NCI-H1436 treated with DMSO at 0.1 percent for 48 hours (cell line): Measurements from ENCODE around the gene HAT1.
A peak's percentile ranks its signal among the peaks of the same experiment; 100 is the strongest.
"Not testable (repeated sequence)": the region's sequence is repeated elsewhere in the genome, so short reads cannot be mapped to it uniquely, and the experiment has no call there.

Source experiments
- DNase-seq: peaks from one replicate; lab custom pipeline; 2025; lab: John Stamatoyannopoulos, UW

HAT1 gene

GRCh38 chr2:171979103-171979502 lies 56.8 kb downstream of the HAT1 start:
- no peak for DNase-seq

GRCh38 chr2:171983924-171984323 lies 61.7 kb downstream of the HAT1 start:
- DNase-seq = not testable (repeated sequence)

GRCh38 chr2:171985076-171985475 lies 62.8 kb downstream of the HAT1 start:
- DNase-seq = no peak

- DNase-seq = no peak
Measured at GRCh38 chr2:171986778-171987177, 64.5 kb downstream of the HAT1 start.

- DNase-seq = no peak
Measured at GRCh38 chr2:171991027-171991426, 68.8 kb downstream of the HAT1 start.

GRCh38 chr2:171995586-171995985 lies 73.3 kb downstream of the HAT1 start:
- DNase-seq = no peak

- no peak for DNase-seq
Measured at GRCh38 chr2:171996021-171996420, 73.8 kb downstream of the HAT1 start.

GRCh38 chr2:171997031-171997430 lies 74.8 kb downstream of the HAT1 start:
- not testable (repeated sequence) for DNase-seq

GRCh38 chr2:171999161-171999560 lies 76.9 kb downstream of the HAT1 start:
- DNase-seq = no peak

- peak; percentile 45 for DNase-seq
Measured at GRCh38 chr2:171999604-172000469, 77.6 kb downstream of the HAT1 start, which contains the start of gene METAP1D. Gene METAP1D (plus strand): TSS chr2:171999953. CDS start chr2:171999970, 17 bp downstream.

GRCh38 chr2:172000696-172001361 lies 78.6 kb downstream of the HAT1 start:
- DNase-seq = no peak

- DNase-seq = no peak
Measured at GRCh38 chr2:172007372-172007771, 85.1 kb downstream of the HAT1 start.

GRCh38 chr2:172009823-172010222 lies 87.6 kb downstream of the HAT1 start:
- no peak for DNase-seq

- no peak for DNase-seq
Measured at GRCh38 chr2:172011812-172012575, 89.7 kb downstream of the HAT1 start.

- no peak for DNase-seq
Measured at GRCh38 chr2:172012677-172013391, 90.6 kb downstream of the HAT1 start.

GRCh38 chr2:172013396-172013795 lies 91.1 kb downstream of the HAT1 start:
- no peak for DNase-seq

GRCh38 chr2:172021074-172021931 lies 99.0 kb downstream of the HAT1 start:
- no peak for DNase-seq

- DNase-seq = no peak
Measured at GRCh38 chr2:172021955-172022354, 99.7 kb downstream of the HAT1 start.

GRCh38 chr2:172031536-172031935 lies 109.3 kb downstream of the HAT1 start:
- no peak for DNase-seq
